Left lobe of liver (tissue), 2 donors: ENCODE measurements around the gene KDM5A. TPM values are rescaled to one million over a fixed set of nuclear protein-coding genes. Genes with fewer than 3 reads are reported as not detected.
"Not testable (repeated sequence)": the region's sequence is repeated elsewhere in the genome, so short reads cannot be mapped to it uniquely, and the experiment has no call there.

Experiments
- ATAC-seq: fragments of 200-7000 bp; cut with Tn5 transposase; one replicate; pipeline ENCODE4 v1.9.1; 2020; ENCODE audit warnings: mild to moderate bottlenecking, moderate library complexity
- DNase-seq: peaks from one replicate; pipeline ENCODE4 v3.0.0-alpha.2; 2020; ENCODE audit warnings: low spot score
- total RNA-seq: library from RNA; stranded (reverse); gene quantifications from one replicate; pipeline ENCODE4 v1.2.1, GENCODE V29; 2021
- donor health status: DM: no; HTN: no; CAD: no; lungs with moderate emphysema.
- donor health status: DM: no; HTN: yes; CAD: no.

The KDM5A gene
- total RNA-seq, 1 donor from 2014 or later = 25.6 TPM

GRCh38 chr12:334125-334524 lies 55.0 kb downstream of the KDM5A start:
- ATAC-seq (no peak), DNase-seq (no peak)

- ATAC-seq (no peak), DNase-seq (no peak)
Measured at GRCh38 chr12:332581-333205, 56.4 kb downstream of the KDM5A start.

- DNase-seq (no peak), ATAC-seq (no peak)
Measured at GRCh38 chr12:331287-331686, 57.8 kb downstream of the KDM5A start.

- ATAC-seq (no peak), DNase-seq (no peak)
Measured at GRCh38 chr12:325906-326305, 63.2 kb downstream of the KDM5A start.

GRCh38 chr12:323507-323906 lies 65.6 kb downstream of the KDM5A start:
- no peak for ATAC-seq

GRCh38 chr12:321606-322326 lies 67.4 kb downstream of the KDM5A start:
- DNase-seq (no peak), ATAC-seq (peak; percentile 87)

More at GRCh38 chr12:323507-323906, 65.6 kb downstream of the KDM5A start:
- no peak for DNase-seq

GRCh38 chr12:318759-319515 lies 70.2 kb downstream of the KDM5A start:
- no peak for DNase-seq
- ATAC-seq = no peak

- DNase-seq (no peak), ATAC-seq (no peak)
Measured at GRCh38 chr12:308511-308910, 80.6 kb downstream of the KDM5A start.

- no peak for ATAC-seq
- no peak for DNase-seq
Measured at GRCh38 chr12:307406-307805, 81.7 kb downstream of the KDM5A start.

- no peak for DNase-seq
- ATAC-seq = no peak
Measured at GRCh38 chr12:304805-305204, 84.3 kb downstream of the KDM5A start.

- ATAC-seq, DNase-seq: not testable (repeated sequence)
Measured at GRCh38 chr12:302766-303165, 86.4 kb downstream of the KDM5A start.

- not testable (repeated sequence) for ATAC-seq, DNase-seq
Measured at GRCh38 chr12:300166-300565, 89.0 kb downstream of the KDM5A start.

GRCh38 chr12:299511-299910 lies 89.6 kb downstream of the KDM5A start:
- DNase-seq, ATAC-seq: not testable (repeated sequence)

GRCh38 chr12:298059-298458 lies 91.1 kb downstream of the KDM5A start:
- not testable (repeated sequence) for DNase-seq, ATAC-seq

- DNase-seq (no peak), ATAC-seq (no peak)
Measured at GRCh38 chr12:295132-295531, 94.0 kb downstream of the KDM5A start.

- DNase-seq (no peak), ATAC-seq (no peak)
Measured at GRCh38 chr12:293199-293598, 95.9 kb downstream of the KDM5A start.

- no peak for DNase-seq
- no peak for ATAC-seq
Measured at GRCh38 chr12:292186-292585, 96.9 kb downstream of the KDM5A start.

- ATAC-seq = no peak
- no peak for DNase-seq
Measured at GRCh38 chr12:291153-291723, 97.9 kb downstream of the KDM5A start.

GRCh38 chr12:288687-289086 lies 100.4 kb downstream of the KDM5A start:
- peak; percentile 69 for ATAC-seq
- DNase-seq = no peak

- ATAC-seq (no peak), DNase-seq (no peak)
Measured at GRCh38 chr12:286531-287300, 102.4 kb downstream of the KDM5A start.

- DNase-seq = no peak
Measured at GRCh38 chr12:278046-278445, 111.1 kb downstream of the KDM5A start.

More at GRCh38 chr12:278046-278445, 111.1 kb downstream of the KDM5A start:
- ATAC-seq = no peak
